IMR-90 (cell line): ENCODE results near the gene PAN3. TPM values are rescaled to one million over a fixed set of nuclear protein-coding genes. Genes with fewer than 3 reads are reported as not detected.

Experiments used
- ATAC-seq: fragments of 200-7000 bp; cut with Tn5 transposase; 2 replicates; pipeline ENCODE4 v1.9.1; 2020; ENCODE audit warnings: low read depth, mild to moderate bottlenecking, moderate library complexity
- BruUV-seq: library from RNA; stranded (reverse); fragments of 400-500 nt; replicated peaks from 2 replicates; lab custom pipeline; 2021; lab: Mats Ljungman, UMichigan
- CTCF ChIA-PET: fragments of 300-600 bp; formaldehyde crosslinking; extraction: SDS; loops from one replicate; lab custom pipeline; 2021; ENCODE audit warnings: antibody characterized with exemption; lab: Yijun Ruan, JAX
- POLR2A ChIA-PET: fragments of 300-600 bp; sonication (Branson Sonifier 250); formaldehyde crosslinking; loops from one replicate; lab custom pipeline; 2022; ENCODE audit warnings: antibody characterized with exemption; ENCODE audit not compliant: unreplicated experiment; lab: Charles Lee
- DNase-seq: peaks from one replicate; pipeline ENCODE4 v3.0.0; 2013
- H2AFZ ChIP-seq: replicated peaks from 2 replicates; pipeline ENCODE3; 2013; ENCODE audit warnings: low read length, mild to moderate bottlenecking; ENCODE audit not compliant: poor library complexity
- H2AK5ac ChIP-seq: 2 replicates; pipeline ENCODE4 v1.6.1; 2013; ENCODE audit warnings: low read depth, low read length, inconsistent platforms
- H2AK9ac ChIP-seq: replicated peaks from 2 replicates; pipeline ENCODE3; 2013; ENCODE audit warnings: mild to moderate bottlenecking, low read depth, low read length, moderate library complexity; ENCODE audit not compliant: poor library complexity
- H2BK120ac ChIP-seq: 2 replicates; pipeline ENCODE4 v1.6.1; 2013; ENCODE audit warnings: low read depth, low read length, inconsistent platforms
- H2BK15ac ChIP-seq: 3 replicates; pipeline ENCODE4 v1.6.1; 2013; ENCODE audit warnings: low read depth, low read length, inconsistent platforms
- H2BK20ac ChIP-seq: 2 replicates; pipeline ENCODE4 v1.6.1; 2013; ENCODE audit warnings: low read depth, mild to moderate bottlenecking, inconsistent platforms, low read length, moderate library complexity
- H2BK5ac ChIP-seq: 2 replicates; pipeline ENCODE4 v1.6.1; 2013; ENCODE audit warnings: mild to moderate bottlenecking, low read depth, low read length, inconsistent platforms; ENCODE audit not compliant: poor library complexity, severe bottlenecking
- H3K14ac ChIP-seq: replicated peaks from 2 replicates; pipeline ENCODE4 v1.6.1; 2013; ENCODE audit warnings: low read depth, low read length, inconsistent platforms
- H3K18ac ChIP-seq: 2 replicates; pipeline ENCODE4 v1.6.1; 2013; ENCODE audit warnings: low read depth, low read length, control low read depth
- H3K23ac ChIP-seq: 2 replicates; pipeline ENCODE4 v1.6.1; 2013; ENCODE audit warnings: low read depth, low read length, inconsistent platforms
- H3K27ac ChIP-seq: 2 replicates; pipeline ENCODE4 v1.5.1; 2013; ENCODE audit warnings: mild to moderate bottlenecking, control low read depth, low read length; ENCODE audit not compliant: insufficient read depth
- H3K27me3 ChIP-seq: 2 replicates; pipeline ENCODE4 v1.6.1; 2013; ENCODE audit warnings: low read length; ENCODE audit not compliant: control insufficient read depth, insufficient read depth
- H3K36me3 ChIP-seq: 2 replicates; pipeline ENCODE4 v1.6.1; 2013; ENCODE audit warnings: low read length, mixed read lengths; ENCODE audit not compliant: control insufficient read depth, insufficient read depth
- H3K4ac ChIP-seq: 2 replicates; pipeline ENCODE4 v1.6.1; 2013; ENCODE audit warnings: low read depth, low read length, inconsistent platforms
- H3K4me1 ChIP-seq: 2 replicates; pipeline ENCODE4 v1.6.1; 2013; ENCODE audit warnings: low read length, mixed read lengths; ENCODE audit not compliant: control insufficient read depth, insufficient read depth
- H3K4me2 ChIP-seq: 2 replicates; pipeline ENCODE4 v1.6.1; 2013; ENCODE audit warnings: low read depth, mild to moderate bottlenecking, control low read depth, low read length, moderate library complexity
- H3K4me3 ChIP-seq: 2 replicates; pipeline ENCODE4 v1.5.1; 2013; ENCODE audit warnings: low read depth, mild to moderate bottlenecking, control low read depth, low read length, moderate library complexity; ENCODE audit not compliant: insufficient read depth
- H3K56ac ChIP-seq: 2 replicates; pipeline ENCODE4 v1.6.1; 2013; ENCODE audit warnings: low read length, inconsistent platforms; ENCODE audit not compliant: insufficient read depth; ENCODE audit errors: extremely low read depth
- H3K79me1 ChIP-seq, 2 experiments: 2 replicates each; pipeline ENCODE4 v1.6.1; 2013; ENCODE audit warnings: low read length in 2 of 2, inconsistent platforms in 1 of 2, low read depth in 1 of 2
- H3K9ac ChIP-seq: 2 replicates; pipeline ENCODE4 v1.6.1; 2013; ENCODE audit warnings: low read depth, low read length, control low read depth
- H3K9me1 ChIP-seq: 2 replicates; pipeline ENCODE4 v1.6.1; 2013; ENCODE audit warnings: low read length, inconsistent platforms; ENCODE audit not compliant: insufficient read depth
- H3K9me3 ChIP-seq: 2 replicates; pipeline ENCODE4 v1.6.1; 2013; ENCODE audit warnings: low read length; ENCODE audit not compliant: control insufficient read depth, insufficient read depth
- H4K20me1 ChIP-seq: 2 replicates; pipeline ENCODE4 v1.6.1; 2013; ENCODE audit warnings: low read length, inconsistent platforms; ENCODE audit not compliant: insufficient read depth
- H4K5ac ChIP-seq: 2 replicates; pipeline ENCODE4 v1.6.1; 2013; ENCODE audit warnings: mild to moderate bottlenecking, low read depth, low read length, control low read depth
- H4K8ac ChIP-seq, 2 experiments: 2 replicates each; pipeline ENCODE4 v1.6.1; 2013; ENCODE audit warnings: low read depth in 2 of 2, low read length in 2 of 2, control low read depth in 1 of 2, inconsistent platforms in 1 of 2
- H4K91ac ChIP-seq: 2 replicates; pipeline ENCODE4 v1.6.1; 2013; ENCODE audit warnings: low read depth, low read length, inconsistent platforms; ENCODE audit not compliant: insufficient read depth
- BHLHE40 ChIP-seq: fragments of 150-350 bp; IDR thresholded peaks from 2 replicates; pipeline ENCODE4 v1.6.1; 2016; ENCODE audit warnings: mild to moderate bottlenecking, low read depth, low read length
- CHD1 ChIP-seq: IDR thresholded peaks from 2 replicates; pipeline ENCODE4 v1.6.1; 2012; ENCODE audit warnings: low read depth, low read length, improper control_type of control experiment
- FOS ChIP-seq: fragments of 150-350 bp; IDR thresholded peaks from 2 replicates; pipeline ENCODE4 v1.6.1; 2016; ENCODE audit warnings: low read depth, low read length
- MAFK ChIP-seq: IDR thresholded peaks from 2 replicates; pipeline ENCODE4 v1.6.1; 2012; ENCODE audit warnings: low read depth, low read length, improper control_type of control experiment
- MAZ ChIP-seq: IDR thresholded peaks from 2 replicates; pipeline ENCODE4 v1.6.1; 2012; ENCODE audit warnings: low read depth, mild to moderate bottlenecking, low read length, improper control_type of control experiment, moderate library complexity, borderline replicate concordance
- MXI1 ChIP-seq: IDR thresholded peaks from 2 replicates; pipeline ENCODE4 v1.6.1; 2012; ENCODE audit warnings: low read depth, mild to moderate bottlenecking, low read length, moderate library complexity, borderline replicate concordance
- RAD21 ChIP-seq: IDR thresholded peaks from 2 replicates; pipeline ENCODE4 v1.6.1; 2012; ENCODE audit warnings: low read length, improper control_type of control experiment
- SMC3 ChIP-seq: fragments of 150-350 bp; IDR thresholded peaks from 2 replicates; pipeline ENCODE4 v1.6.1; 2016; ENCODE audit warnings: low read depth, mild to moderate bottlenecking, antibody characterized with exemption, low read length, moderate library complexity
- WGBS, 2 experiments: methylation state at CpG; one replicate each; pipeline versions ENCODE4 v1.1.5 to v1.1.7; 2013; ENCODE audit warnings: missing lambda C conversion rate in 2 of 2; ENCODE audit not compliant: insufficient read length in 1 of 2; ENCODE audit errors: extremely low coverage in 2 of 2; 5-methylcytosine and 5-hydroxymethylcytosine counted together
- dilution Hi-C: fragments of 300-500 bp; cut with HindIII; formaldehyde crosslinking; loops from one replicate; pipeline ENCODE4 v1.14.3; 2018; ENCODE audit warnings: low sequenced_read_pairs; ENCODE audit not compliant: unreplicated experiment
- in situ Hi-C: fragments of 300-500 bp; cut with MboI; formaldehyde crosslinking; loops from 3 replicates; pipeline ENCODE4 v1.14.3; 2019; ENCODE audit warnings: low sequenced_read_pairs, inconsistent platforms, mixed read lengths
- intact Hi-C: fragments of 100-400 bp; cut with micrococcal nuclease; formaldehyde crosslinking; loops from 2 replicates; pipeline ENCODE4 v1.10.0; 2022
- polyA plus RNA-seq, 3 experiments: library from polyadenylated mRNA; depleted of rRNA; stranded (reverse); fragments of >200 nt; gene quantifications; 2 replicates each; pipeline ENCODE4 v1.2.3, GENCODE V29; 2012; ENCODE audit warnings: low replicate concordance in 1 of 3
- total RNA-seq: library from RNA; depleted of rRNA; stranded (reverse); fragments of >200 nt; gene quantifications from 2 replicates; pipeline ENCODE4 v1.2.3, GENCODE V29; 2012
- TF ChIP-seq, protein P1 (sequence below): fragments of 150-350 bp; IDR thresholded peaks from 2 replicates; pipeline ENCODE4 v1.6.1; 2017; ENCODE audit warnings: mild to moderate bottlenecking, antibody characterized with exemption, low read length, low read depth
- TF ChIP-seq, protein P2 (sequence below): conservative IDR thresholded peaks from 2 replicates; pipeline ENCODE4 v1.5.1; 2012; ENCODE audit warnings: mild to moderate bottlenecking, low read depth, low read length, improper control_type of control experiment

Gene PAN3
- total and polyA plus RNA-seq, 2 of the 4 experiments (the other 2 are of a cell fraction), result 6.6 to 15.1 TPM

- TF ChIP-seq, protein P1, sequence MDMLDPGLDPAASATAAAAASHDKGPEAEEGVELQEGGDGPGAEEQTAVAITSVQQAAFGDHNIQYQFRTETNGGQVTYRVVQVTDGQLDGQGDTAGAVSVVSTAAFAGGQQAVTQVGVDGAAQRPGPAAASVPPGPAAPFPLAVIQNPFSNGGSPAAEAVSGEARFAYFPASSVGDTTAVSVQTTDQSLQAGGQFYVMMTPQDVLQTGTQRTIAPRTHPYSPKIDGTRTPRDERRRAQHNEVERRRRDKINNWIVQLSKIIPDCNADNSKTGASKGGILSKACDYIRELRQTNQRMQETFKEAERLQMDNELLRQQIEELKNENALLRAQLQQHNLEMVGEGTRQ, result no peak
- TF ChIP-seq MAZ (no peak), MXI1 (no peak), FOS (no peak), MAFK (no peak), RAD21 (no peak), BHLHE40 (no peak), CHD1 (no peak), SMC3 (no peak)
- TF ChIP-seq, protein P2, sequence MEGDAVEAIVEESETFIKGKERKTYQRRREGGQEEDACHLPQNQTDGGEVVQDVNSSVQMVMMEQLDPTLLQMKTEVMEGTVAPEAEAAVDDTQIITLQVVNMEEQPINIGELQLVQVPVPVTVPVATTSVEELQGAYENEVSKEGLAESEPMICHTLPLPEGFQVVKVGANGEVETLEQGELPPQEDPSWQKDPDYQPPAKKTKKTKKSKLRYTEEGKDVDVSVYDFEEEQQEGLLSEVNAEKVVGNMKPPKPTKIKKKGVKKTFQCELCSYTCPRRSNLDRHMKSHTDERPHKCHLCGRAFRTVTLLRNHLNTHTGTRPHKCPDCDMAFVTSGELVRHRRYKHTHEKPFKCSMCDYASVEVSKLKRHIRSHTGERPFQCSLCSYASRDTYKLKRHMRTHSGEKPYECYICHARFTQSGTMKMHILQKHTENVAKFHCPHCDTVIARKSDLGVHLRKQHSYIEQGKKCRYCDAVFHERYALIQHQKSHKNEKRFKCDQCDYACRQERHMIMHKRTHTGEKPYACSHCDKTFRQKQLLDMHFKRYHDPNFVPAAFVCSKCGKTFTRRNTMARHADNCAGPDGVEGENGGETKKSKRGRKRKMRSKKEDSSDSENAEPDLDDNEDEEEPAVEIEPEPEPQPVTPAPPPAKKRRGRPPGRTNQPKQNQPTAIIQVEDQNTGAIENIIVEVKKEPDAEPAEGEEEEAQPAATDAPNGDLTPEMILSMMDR, result no peak
- Histone ChIP-seq H3K23ac (no peak overlapping the region), H2AFZ (no peak overlapping the region), H3K18ac (no peak overlapping the region), H2BK15ac (0 out of 3 replicates have a peak overlapping the region, but pooled peaks have one; percentile 38), H3K4me2 (no peak overlapping the region), H2BK120ac (peak overlapping the region; percentile 54; the same call in 1 of the 2 replicates), H3K27ac (no peak overlapping the region), H3K9ac (no peak overlapping the region), H3K27me3 (peaks cover 5% of the 10 kb centered on the region; the same call in 1 of the 2 replicates), H3K4ac (no peak overlapping the region), H3K4me3 (no peak overlapping the region), H2BK5ac (no peak overlapping the region), H2BK20ac (0 out of 2 replicates have a peak overlapping the region, but pooled peaks have one; percentile 38), H4K91ac (no peak overlapping the region), H4K8ac (no peak overlapping the region), H3K14ac (no peak overlapping the region; the same call in 1 of the 2 replicates), H3K79me1 (no peaks in the 10 kb centered on the region), H3K9me1 (no peaks in the 10 kb centered on the region; the same call in 1 of the 2 replicates), H2AK5ac (no peak overlapping the region), H3K4me1 (peaks cover 2% of the 10 kb centered on the region; the same call in 1 of the 2 replicates), H4K5ac (no peak overlapping the region), H3K56ac (no peak overlapping the region), H3K9me3 (no peaks in the 10 kb centered on the region), H2AK9ac (no peak overlapping the region), H4K20me1 (peaks cover 5% of the 10 kb centered on the region; the same call in 1 of the 2 replicates), H3K36me3 (no peaks in the 10 kb centered on the region)
- BruUV-seq, result no TSS peak
- dilution Hi-C loops (no loop called here), intact Hi-C loops (loop anchor here (2.0 to 5.0 kb wide), 4 partner anchors 156 to 337 kb away; partner anchors contain the start of genes FLT1, PAN3 and POMP), in situ Hi-C loops (loop anchor here (5.0 to 10.0 kb wide), 2 partner anchors 321 to 473 kb away; no protein-coding TSS in a partner anchor)
- WGBS, 2 experiments, result no CpG with 5 or more reads among the region's 2 CpGs
- ChIA-PET CTCF (no interaction called here), POLR2A (no interaction called here)
- 0 out of 2 replicates have a peak, but pooled peaks have one; percentile 4 for ATAC-seq
- peak; percentile 17 for DNase-seq
These were observed 183.4 kb downstream of the PAN3 start for GRCh38 chr13:28321756-28322155.
